GM12872 (cell line): ENCODE data around the gene LPP.

ENCODE experiments used
- TF ChIP-seq, protein P1 (sequence below): IDR thresholded peaks from 3 replicates; pipeline ENCODE4 v1.5.1; 2011; ENCODE audit warnings: low read depth, mild to moderate bottlenecking, low read length, moderate library complexity; ENCODE audit not compliant: insufficient read depth

The LPP gene

DNA sequence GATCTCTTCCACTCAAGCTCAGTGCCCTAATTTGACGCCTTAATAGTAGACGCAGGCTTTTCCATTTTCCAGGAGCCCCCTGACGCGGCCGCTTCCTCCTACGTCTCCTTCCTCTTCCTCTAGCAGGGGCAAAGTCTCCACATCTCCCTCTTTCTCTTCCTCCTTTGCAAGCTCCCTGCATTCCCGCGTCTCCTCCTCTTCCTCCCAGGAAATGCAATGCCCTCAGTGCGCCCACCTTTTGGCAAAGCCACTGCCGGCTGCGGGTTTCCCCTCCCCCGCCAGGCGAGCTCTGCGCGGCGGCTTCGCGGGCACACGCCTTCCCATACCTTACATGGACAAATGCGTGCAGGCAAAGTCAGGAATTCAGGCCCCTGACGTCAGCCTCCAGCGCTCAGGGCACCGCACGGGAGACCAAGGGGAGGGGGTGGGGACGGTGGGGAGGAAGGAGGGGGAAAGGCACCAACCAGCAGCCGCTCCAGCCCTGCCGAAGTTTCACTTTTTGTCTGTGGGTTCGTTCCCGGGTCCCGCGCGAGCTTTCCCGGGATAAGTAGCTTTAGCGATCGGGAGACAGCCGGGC lies 432 bp upstream of the LPP start:
- TF ChIP-seq, protein P1, sequence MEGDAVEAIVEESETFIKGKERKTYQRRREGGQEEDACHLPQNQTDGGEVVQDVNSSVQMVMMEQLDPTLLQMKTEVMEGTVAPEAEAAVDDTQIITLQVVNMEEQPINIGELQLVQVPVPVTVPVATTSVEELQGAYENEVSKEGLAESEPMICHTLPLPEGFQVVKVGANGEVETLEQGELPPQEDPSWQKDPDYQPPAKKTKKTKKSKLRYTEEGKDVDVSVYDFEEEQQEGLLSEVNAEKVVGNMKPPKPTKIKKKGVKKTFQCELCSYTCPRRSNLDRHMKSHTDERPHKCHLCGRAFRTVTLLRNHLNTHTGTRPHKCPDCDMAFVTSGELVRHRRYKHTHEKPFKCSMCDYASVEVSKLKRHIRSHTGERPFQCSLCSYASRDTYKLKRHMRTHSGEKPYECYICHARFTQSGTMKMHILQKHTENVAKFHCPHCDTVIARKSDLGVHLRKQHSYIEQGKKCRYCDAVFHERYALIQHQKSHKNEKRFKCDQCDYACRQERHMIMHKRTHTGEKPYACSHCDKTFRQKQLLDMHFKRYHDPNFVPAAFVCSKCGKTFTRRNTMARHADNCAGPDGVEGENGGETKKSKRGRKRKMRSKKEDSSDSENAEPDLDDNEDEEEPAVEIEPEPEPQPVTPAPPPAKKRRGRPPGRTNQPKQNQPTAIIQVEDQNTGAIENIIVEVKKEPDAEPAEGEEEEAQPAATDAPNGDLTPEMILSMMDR, result no peak

DNA sequence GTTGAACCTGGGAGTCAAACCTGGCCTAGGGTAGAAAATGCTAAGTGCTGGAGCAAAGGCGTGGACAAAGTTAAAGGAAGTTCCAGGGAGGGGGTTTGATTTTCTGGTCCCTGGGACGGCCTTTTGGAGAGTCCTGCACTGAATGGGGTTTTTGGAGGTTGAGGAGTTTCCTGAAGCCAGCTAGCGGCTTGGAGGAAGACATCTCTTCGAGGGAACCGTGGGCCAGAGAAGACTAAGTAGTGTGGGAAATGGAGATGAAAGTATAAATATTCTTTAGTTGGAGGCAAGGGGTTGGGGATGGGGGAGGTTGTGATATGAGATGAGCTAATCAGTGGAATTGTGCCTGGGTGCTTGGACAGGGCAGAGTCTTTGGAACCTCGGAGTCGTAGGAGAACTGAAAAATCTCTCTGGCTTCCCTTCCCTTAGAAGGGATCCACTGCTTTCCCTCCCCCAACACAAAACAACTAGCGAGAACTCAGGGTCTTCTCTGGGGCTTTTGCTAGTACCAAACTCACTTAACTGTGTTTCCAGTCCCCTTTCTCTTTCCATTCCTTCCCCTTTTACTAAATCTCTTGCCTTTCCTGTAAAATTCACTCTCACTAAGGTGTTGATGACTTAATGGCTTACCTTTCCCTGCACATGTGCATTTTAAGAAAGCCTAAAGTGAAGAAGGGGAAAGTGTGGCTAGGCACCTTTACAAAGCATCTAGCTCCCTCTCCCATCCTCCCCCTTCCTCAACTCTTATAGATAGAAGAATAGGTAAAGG lies 1.0 kb downstream of the LPP start:
- TF ChIP-seq, protein P1, result no peak

DNA sequence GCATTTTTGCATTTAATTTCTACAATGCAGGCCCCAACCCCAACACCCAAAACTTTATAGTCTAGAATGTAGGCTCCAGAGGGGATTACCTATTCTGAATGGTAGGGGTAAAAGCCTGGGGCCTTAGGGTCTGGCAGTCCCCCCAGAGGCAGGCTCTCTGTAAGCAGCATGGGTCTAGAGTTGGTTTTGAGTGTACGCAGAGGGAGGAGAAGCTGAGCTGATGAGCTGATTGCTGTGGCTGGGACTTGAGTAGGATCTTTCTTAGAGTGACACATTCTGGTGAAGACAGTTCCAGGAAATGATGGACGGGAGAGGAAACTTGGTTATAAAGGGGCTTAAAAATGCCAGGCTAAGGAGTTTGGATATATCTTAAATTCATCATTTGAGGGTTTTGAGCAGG lies 2.1 kb downstream of the LPP start:
- TF ChIP-seq, protein P1, result no peak

DNA sequence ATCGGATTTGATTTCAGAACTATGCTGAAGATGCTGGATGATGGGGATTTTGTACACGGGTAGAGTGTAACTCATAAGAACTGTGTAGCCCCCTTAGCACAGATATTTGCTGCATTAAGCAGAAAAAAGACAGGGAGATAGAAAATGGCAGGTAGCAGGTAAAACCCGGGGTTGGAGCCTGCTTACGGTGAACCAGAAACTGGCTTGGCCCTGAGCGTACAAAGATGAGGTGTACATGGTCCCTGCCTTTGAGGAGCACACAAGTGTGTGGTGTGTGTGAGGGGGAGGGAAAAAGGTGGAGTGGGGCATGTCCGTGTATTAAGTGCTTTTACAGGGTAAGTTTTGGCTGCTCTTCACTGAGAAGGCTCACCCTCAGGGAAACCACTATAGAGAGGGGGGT lies 3.5 kb downstream of the LPP start:
- TF ChIP-seq, protein P1, result no peak

DNA sequence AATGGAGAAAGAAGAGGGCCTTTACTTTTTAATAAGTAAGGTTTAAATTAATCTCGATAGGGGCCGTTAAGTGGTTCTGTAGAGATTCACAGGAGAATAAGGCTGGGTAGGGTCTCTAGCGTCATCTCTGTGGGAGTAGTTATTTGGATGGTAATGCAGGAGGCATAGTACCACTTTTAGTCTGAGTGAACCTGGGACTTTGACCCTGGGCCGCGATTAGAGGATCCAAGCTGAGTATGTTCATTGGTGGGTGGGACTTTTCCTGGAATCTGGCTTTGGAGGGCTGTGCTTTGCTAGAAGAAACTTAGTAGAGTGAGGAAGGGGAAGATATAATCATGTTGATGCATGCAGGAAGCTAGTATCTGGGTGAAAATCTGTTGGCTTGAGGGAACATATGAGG lies 4.0 kb downstream of the LPP start:
- TF ChIP-seq, protein P1, result no peak

DNA sequence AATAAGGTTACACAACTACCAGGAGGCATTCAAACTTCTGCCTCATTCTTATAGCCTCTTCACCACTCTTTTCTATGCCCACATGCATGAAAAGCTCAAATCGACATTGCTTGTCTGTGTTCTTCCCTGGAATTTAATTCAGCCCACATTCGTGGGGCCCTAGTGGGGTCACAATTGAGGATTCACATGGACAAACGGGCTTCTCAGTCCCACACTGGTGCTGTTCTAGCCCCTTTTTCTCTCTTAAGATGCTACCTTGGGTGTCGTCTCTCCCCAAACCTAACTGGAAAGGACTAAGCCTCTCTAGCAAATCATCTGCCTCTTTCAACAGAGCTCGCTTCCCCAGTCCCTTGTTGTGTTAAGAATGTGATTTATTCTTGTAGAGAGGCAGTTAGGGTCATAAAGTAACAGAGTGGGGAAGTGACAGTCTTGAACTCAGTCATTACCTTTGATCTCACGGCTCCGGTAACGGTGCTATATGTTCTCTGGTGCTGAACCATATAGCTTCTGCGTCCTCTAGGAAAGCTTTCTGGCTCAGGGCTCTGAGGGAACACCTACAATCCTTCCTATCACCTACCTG lies 4.9 kb downstream of the LPP start:
- TF ChIP-seq, protein P1, result no peak

DNA sequence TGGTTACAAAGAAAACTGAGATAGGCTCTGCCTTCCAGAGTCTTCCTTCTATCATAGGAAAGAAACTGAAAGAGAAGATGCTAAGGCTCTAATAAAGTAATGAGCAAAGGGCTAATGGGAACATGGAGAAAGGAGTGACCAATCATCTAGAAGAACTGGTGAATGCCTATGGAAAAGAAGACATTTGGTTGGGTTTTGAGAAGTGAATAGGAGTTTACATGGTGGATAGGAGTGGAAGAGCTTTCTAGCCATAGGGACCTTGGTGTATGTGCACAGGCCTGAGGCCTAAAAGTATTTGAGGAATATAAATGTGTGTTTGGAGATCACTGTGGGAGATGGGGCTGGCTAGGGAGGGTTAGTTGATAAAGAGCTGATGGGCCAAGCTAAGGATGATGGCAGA lies 6.8 kb downstream of the LPP start:
- TF ChIP-seq, protein P1, result no peak
